Tibial nerve (tissue), 4 donors: Measurements from ENCODE around the gene EXOSC2. TPM values are rescaled to one million over a fixed set of nuclear protein-coding genes. Genes with fewer than 3 reads are reported as not detected.
A peak's percentile ranks its signal among the peaks of the same experiment; 100 is the strongest.
"Not testable (repeated sequence)": the region's sequence is repeated elsewhere in the genome, so short reads cannot be mapped to it uniquely, and the experiment has no call there.

Experiments used
- DNase-seq, 2 donors: peaks; one replicate each; pipeline ENCODE4 v3.0.0-alpha.2; 2019; ENCODE audit warnings: low spot score in 2 of 2
- H3K27ac ChIP-seq, 4 donors: fragments of 200-600 bp; sonication (generic) in 3 of 4; one replicate each; pipeline ENCODE4 v1.5.1; 2017 to 2019; ENCODE audit warnings: mild to moderate bottlenecking in 1 of 4
- H3K27me3 ChIP-seq, 2 donors: fragments of 200-600 bp; sonication (generic) in 1 of 2; one replicate each; pipeline versions ENCODE4 v1.5.1 to v1.6.0; 2017 to 2019
- H3K36me3 ChIP-seq, 3 donors: fragments of 200-600 bp; sonication (generic); one replicate each; pipeline ENCODE4 v1.5.1; 2018 to 2019
- H3K4me1 ChIP-seq, 4 donors: fragments of 200-600 bp; sonication (generic) in 3 of 4; one replicate each; pipeline ENCODE4 v1.5.1; 2017 to 2019
- H3K4me3 ChIP-seq, 4 donors: fragments of 200-600 bp; sonication (generic) in 3 of 4; one replicate each; pipeline ENCODE4 v1.5.1; 2017 to 2019; ENCODE audit warnings: mild to moderate bottlenecking in 1 of 4, moderate library complexity in 1 of 4
- H3K9me3 ChIP-seq, 4 donors: fragments of 200-600 bp; sonication (generic) in 3 of 4; one replicate each; pipeline ENCODE4 v1.5.1; 2017 to 2019
- CTCF ChIP-seq, 5 experiments: fragments of 200-600 bp in 3 of 5; fragments of 450-650 bp in 2 of 5; sonication (generic) in 3 of 5; IDR thresholded peaks; one replicate each; pipeline ENCODE4 v1.5.1; 2016 to 2019; ENCODE audit warnings: antibody characterized with exemption in 5 of 5, mild to moderate bottlenecking in 3 of 5, moderate library complexity in 2 of 5
- EP300 ChIP-seq, 2 donors: sonication (generic); formaldehyde crosslinking; IDR thresholded peaks; one replicate each; pipeline ENCODE4 v1.6.1; 2017; ENCODE audit warnings: antibody characterized with exemption in 2 of 2, mild to moderate bottlenecking in 1 of 2
- POLR2A ChIP-seq, 2 donors: fragments of 450-650 bp; IDR thresholded peaks; one replicate each; pipeline ENCODE4 v1.6.1; 2017; ENCODE audit warnings: antibody characterized with exemption in 2 of 2, mild to moderate bottlenecking in 2 of 2, moderate library complexity in 2 of 2
- WGBS, 2 donors: methylation state at CpG; one replicate each; pipeline ENCODE4 v1.1.5; 2018; 5-methylcytosine and 5-hydroxymethylcytosine counted together
- total RNA-seq, 4 donors: library from RNA; depleted of rRNA; stranded (reverse); fragments of >200 nt; gene quantifications; one replicate each; pipeline ENCODE4 v1.1.0, GENCODE V29; 2016

Gene EXOSC2
- total RNA-seq, 4 donors from 2014 or later, result 17.3 to 26.7 (median 24.9) TPM

- no peak for DNase-seq
- H3K4me1 ChIP-seq, result peaks cover 0 to 16% (median 13%) of the 10 kb centered on the region in 4 donors
- H3K27ac ChIP-seq, result no peak overlapping the region
- peaks cover 0 to 7% (median 0%) of the 10 kb centered on the region in 4 donors for H3K9me3 ChIP-seq
- 4 to 7% methylated on average over 20 to 38 of the region's 116 CpGs for WGBS, 2 donors
- peak overlapping the region; percentile 25 to 60 (median 43) for H3K4me3 ChIP-seq
- H3K36me3 ChIP-seq, result no peaks in the 10 kb centered on the region
- no peak for TF ChIP-seq EP300 (IDR thresholded peaks at IDR 0.05)
- no peak for TF ChIP-seq CTCF (IDR thresholded peaks at IDR 0.05)
- no peak for TF ChIP-seq POLR2A (IDR thresholded peaks at IDR 0.05)
- H3K27me3 ChIP-seq, result peaks cover 0 to 38% of the 10 kb centered on the region in 2 donors
Measured at GRCh38 chr9:130680836-130681768, 12.5 kb upstream of the EXOSC2 start.

- Histone ChIP-seq H3K4me3 (peak overlapping the region; percentile 25 to 60 (median 46)), H3K27me3 (peaks cover 0 to 38% of the 10 kb centered on the region in 2 donors), H3K4me1 (peaks cover 0 to 16% (median 13%) of the 10 kb centered on the region in 4 donors), H3K9me3 (peaks cover 0 to 7% (median 0%) of the 10 kb centered on the region in 4 donors), H3K36me3 (no peaks in the 10 kb centered on the region), H3K27ac (no peak overlapping the region)
- WGBS, 2 donors, result 1% methylated on average over 33 of the region's 45 CpGs
- no peak for TF ChIP-seq EP300 (IDR thresholded peaks at IDR 0.05)
- TF ChIP-seq POLR2A (IDR thresholded peaks at IDR 0.05), result no peak
- no peak for TF ChIP-seq CTCF (IDR thresholded peaks at IDR 0.05)
- no peak for DNase-seq
Measured at GRCh38 chr9:130681769-130682420, 11.7 kb upstream of the EXOSC2 start.

- no peak for TF ChIP-seq EP300 (IDR thresholded peaks at IDR 0.05)
- peak; percentile 71 to 82 (median 77) for TF ChIP-seq CTCF (IDR thresholded peaks at IDR 0.05)
- Histone ChIP-seq H3K4me1 (peaks cover 0 to 16% (median 13%) of the 10 kb centered on the region in 4 donors), H3K9me3 (peaks cover 0 to 7% (median 0%) of the 10 kb centered on the region in 4 donors), H3K27me3 (peaks cover 0 to 35% of the 10 kb centered on the region in 2 donors), H3K36me3 (no peaks in the 10 kb centered on the region), H3K4me3 (peak overlapping the region in 3 of 4 donors; percentile 33 to 60 (median 58)), H3K27ac (no peak overlapping the region)
- 6% methylated on average over 22 of the region's 22 CpGs for WGBS, 2 donors
- DNase-seq, result peak; percentile 40 to 56
Measured at GRCh38 chr9:130682421-130683121, 11.0 kb upstream of the EXOSC2 start.

GRCh38 chr9:130685104-130685503 is 8.5 kb upstream of the EXOSC2 start:
- Histone ChIP-seq H3K4me3 (no peak overlapping the region), H3K4me1 (peaks cover 0 to 19% (median 15%) of the 10 kb centered on the region in 4 donors), H3K27me3 (peaks cover 0 to 20% of the 10 kb centered on the region in 2 donors), H3K9me3 (peaks cover 0 to 7% (median 0%) of the 10 kb centered on the region in 4 donors), H3K27ac (no peak overlapping the region), H3K36me3 (no peaks in the 10 kb centered on the region)
- TF ChIP-seq CTCF (IDR thresholded peaks at IDR 0.05), result no peak
- no peak for DNase-seq

- H3K27ac ChIP-seq, DNase-seq, H3K4me3 ChIP-seq, H3K36me3 ChIP-seq, H3K9me3 ChIP-seq: not testable (repeated sequence)
- H3K27me3 ChIP-seq, result peaks cover 0 to 12% of the 10 kb centered on the region in 2 donors
- 90 to 92% methylated on average over 11 of the region's 11 CpGs for WGBS, 2 donors
- H3K4me1 ChIP-seq, result peaks cover 0 to 19% (median 14%) of the 10 kb centered on the region in 4 donors
Measured at GRCh38 chr9:130685945-130686344, 7.6 kb upstream of the EXOSC2 start.
